Measurements from ENCODE around the gene PKP1.

DNA sequence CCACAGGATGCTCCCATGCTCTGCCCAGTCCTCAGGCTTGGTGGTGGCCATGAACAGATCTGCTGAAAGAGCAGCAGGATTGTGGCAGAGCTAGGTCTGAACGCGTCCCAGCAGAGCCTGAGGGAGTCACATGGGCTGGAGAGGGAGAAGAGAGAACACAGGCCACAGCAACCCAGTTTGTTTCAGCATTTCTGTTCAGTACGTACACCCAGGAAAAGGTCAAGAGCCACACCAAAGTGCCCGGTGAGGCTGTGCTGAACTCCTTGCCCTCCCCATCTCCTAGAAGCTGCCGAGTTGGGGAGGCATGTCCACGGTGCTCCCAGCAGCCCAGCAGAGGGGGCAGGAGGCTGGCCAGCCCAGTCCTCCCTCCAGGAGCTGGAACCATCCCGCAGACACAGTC is 5.5 kb downstream of the PKP1 start:
- TF ChIP-seq POLR2A (IDR thresholded peaks at IDR 0.05; ENCODE audit: low read depth, low read length): no peak
- TF ChIP-seq EZH2 (IDR thresholded peaks at IDR 0.05; ENCODE audit: borderline replicate concordance, low read depth, low read length, severe bottlenecking): no peak
